HG03139 (cell line): ENCODE results near the gene USP24.

Experiments
- ATAC-seq: cut with Tn5 transposase; IDR thresholded peaks from one replicate; pipeline ENCODE4 v1.9.1; 2021; ENCODE audit not compliant: unreplicated experiment

Gene USP24, protein sequence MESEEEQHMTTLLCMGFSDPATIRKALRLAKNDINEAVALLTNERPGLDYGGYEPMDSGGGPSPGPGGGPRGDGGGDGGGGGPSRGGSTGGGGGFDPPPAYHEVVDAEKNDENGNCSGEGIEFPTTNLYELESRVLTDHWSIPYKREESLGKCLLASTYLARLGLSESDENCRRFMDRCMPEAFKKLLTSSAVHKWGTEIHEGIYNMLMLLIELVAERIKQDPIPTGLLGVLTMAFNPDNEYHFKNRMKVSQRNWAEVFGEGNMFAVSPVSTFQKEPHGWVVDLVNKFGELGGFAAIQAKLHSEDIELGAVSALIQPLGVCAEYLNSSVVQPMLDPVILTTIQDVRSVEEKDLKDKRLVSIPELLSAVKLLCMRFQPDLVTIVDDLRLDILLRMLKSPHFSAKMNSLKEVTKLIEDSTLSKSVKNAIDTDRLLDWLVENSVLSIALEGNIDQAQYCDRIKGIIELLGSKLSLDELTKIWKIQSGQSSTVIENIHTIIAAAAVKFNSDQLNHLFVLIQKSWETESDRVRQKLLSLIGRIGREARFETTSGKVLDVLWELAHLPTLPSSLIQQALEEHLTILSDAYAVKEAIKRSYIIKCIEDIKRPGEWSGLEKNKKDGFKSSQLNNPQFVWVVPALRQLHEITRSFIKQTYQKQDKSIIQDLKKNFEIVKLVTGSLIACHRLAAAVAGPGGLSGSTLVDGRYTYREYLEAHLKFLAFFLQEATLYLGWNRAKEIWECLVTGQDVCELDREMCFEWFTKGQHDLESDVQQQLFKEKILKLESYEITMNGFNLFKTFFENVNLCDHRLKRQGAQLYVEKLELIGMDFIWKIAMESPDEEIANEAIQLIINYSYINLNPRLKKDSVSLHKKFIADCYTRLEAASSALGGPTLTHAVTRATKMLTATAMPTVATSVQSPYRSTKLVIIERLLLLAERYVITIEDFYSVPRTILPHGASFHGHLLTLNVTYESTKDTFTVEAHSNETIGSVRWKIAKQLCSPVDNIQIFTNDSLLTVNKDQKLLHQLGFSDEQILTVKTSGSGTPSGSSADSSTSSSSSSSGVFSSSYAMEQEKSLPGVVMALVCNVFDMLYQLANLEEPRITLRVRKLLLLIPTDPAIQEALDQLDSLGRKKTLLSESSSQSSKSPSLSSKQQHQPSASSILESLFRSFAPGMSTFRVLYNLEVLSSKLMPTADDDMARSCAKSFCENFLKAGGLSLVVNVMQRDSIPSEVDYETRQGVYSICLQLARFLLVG (N-terminal part only)

DNA sequence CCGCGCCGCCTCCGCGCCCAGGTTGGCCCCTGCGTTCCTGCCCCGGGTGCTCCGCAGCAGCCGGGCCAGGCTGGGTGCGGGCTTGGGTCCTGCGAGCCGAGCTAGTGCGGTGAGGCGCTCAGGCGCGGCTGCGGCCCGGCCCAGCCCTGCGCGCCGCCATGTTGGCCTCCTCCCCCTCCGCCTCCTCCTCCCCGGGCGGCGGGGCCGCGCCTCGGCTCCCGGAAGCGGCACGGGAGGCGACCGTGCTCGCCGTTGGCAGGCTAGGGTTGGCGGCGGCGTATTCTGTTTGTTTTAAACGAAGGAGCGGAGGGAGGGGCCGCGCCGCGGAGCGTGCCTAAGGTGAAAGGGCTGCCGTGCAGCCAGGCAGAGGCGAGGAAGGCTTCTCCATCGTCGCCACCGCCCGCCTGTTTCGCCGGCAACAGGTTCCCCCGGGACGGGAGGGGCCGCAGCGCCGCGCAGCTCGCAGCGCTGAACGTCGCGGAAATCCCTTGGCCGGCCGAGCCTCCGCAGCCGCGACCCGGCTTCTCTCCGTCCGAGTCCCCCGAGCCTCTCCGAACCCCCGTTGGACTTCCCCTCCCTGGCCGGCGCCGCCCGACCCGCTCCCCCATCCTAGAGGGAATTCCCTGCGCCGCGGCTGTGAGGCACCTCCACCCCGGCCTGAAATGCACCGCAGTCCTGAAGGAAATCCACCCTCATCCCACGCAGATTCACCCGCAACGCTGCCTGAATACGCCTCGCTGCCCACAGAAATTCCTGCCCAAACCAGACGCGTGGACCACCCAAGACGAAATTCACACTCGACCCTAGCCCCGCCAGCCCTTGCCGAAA is at the start of gene USP24:
Gene USP24, minus strand, starts transcription at position 171 of the 828 bp plus-strand sequence. CDS start 251 bp downstream, outside the sequence.
- peak; percentile 67 for ATAC-seq

DNA sequence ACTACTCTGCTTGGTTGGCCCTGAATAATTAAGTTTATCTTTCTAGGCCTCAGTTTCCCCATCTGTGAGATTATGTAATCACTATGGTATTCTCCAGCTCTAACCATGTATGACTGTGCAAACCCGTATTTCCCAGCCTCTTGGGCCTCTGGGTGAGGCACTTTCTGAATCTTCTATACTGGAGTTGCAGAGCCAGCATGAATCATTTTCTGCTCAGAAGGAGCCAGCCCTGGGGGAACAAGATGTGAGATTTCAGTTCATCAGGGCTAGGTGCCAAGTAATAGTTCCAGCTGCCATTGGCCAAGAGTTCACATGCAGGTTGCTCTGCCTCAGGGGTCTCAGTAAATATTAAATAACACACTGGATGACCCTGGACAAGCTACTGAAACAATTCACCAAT is 47.7 kb upstream of the USP24 start:
- ATAC-seq = no peak

DNA sequence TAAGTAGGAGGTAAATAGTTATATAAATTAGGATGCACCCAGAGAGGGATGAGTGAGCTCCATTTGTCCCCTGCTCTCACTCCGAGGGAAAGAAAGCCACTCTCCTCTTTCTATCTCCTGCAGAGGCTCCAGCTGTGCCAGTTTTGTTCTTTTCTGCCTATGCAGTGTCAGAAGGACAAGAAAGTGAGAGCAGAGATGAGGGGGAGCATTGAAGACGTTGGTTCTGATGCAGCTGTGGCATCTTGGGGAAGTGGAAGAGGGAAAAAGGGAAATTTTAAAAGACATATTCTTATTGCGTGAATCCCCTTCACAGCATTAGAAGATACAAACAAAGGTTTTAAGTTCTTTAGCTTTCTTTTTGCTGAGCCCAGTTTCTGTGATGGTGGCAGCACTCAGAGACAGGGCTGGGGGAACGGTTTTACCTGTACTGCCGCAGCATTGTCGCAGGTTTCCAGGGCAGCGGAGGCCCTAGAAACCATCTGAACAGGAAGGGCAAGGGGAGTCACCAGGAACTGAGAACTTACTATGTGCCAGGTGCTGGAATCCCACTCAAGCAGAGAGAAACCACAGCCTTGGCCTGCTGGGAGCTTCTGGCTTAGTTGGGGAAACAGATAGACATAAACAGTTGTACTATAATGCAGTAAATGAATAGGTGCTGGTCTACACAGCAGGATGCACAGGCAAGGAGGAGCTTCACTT is 44.9 kb upstream of the USP24 start:
- ATAC-seq = peak; percentile 48

DNA sequence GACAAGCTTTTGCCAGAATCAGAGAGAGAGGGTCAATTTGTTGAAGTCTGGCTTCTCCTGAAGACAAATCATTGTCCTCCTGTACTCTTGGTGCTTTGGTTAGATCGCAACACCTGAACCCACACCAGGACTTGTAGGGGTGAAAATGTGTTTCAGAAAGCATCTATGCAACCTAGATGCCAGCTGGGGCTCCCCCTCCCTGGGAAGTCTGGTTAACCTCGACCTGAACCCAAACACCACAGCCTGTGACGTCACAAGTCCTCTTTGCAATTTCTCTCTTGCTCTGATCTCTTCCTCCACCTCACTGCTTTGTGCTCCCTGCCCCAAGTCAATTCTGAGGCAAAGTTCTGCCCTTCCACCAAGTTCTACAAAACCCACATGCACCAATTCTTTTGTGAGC is 42.8 kb upstream of the USP24 start:
- ATAC-seq = peak; percentile 46

DNA sequence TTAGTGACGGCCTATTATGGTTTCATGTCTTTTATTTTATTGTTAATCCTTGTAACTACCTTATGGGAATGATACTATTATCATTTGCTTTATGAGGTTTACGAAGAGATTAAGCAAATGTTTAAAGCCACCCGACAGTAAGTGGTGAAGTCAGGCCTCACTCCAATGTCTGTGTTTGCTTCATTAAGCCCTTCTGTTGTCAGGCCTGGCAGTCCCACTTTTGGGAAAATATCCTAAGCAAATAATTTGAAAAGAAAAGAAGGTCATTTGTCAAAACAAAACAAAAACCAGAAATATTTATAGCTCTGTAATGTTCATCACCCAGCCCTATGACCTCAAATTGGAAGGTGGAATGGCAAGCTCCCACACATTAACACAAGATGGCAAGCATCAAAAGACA is 40.7 kb upstream of the USP24 start:
- ATAC-seq = no peak

DNA sequence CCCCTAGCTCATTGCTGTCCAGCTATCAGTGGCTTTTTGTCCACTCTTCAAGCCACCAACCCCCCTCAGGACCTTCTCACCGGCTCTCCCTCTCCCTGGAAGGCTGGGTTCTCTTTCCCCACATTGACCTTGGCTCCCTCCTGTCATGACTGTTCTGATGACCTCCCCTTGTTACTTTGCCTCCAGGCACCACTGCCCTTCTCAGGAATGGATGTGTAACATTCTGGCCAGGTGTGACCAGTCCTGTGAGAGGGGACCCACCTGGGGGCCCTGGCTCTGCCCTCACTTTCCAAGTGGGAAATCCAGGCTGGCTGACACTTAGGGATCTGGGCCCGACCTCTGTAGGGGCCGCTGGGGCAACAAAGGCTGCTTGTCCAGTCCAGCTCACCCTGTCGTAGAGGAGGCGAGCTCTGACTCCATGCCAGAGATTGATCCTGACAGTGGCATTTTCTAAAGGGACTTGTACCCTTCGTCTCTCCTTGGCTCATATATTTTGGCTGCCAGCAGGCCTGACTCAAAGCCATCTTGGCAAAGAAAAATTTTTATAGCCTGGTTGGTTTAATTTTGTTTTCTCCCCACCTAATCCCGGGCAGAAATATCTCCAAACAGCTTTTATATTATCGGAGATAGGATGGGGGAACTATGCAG is 37.9 kb upstream of the USP24 start:
- ATAC-seq = no peak

DNA sequence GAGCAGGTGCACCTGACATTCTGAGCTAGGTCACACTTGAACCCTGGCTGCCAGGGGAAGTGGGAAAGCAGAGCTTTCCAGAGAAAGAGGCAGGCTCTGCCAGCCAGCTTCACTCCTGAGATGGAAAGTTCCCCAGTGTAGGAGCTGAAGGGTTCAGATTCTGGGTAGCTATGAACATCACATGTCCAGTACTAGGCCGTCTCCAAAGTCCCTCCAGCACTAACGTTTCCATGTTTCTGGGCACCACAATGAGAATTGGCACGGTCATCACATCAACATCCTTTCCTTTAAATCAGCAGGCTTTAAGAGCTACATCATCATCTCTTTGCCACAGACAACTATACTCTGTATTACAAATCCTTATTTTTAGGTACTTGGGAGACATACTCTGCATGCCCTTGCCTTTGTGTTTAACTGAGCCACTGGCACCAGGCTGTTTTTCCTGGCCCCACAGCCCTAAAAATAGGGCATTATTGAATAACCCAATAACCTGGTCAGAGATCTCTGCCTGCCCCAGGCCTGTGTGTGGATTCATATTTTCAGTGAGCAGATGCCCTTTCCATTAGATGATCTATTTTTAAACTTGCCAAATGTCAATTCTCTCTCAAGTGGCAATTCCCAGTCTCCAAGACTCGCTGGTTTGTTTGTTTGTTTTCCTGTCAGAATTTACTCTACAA is 35.4 kb upstream of the USP24 start:
- no peak for ATAC-seq

DNA sequence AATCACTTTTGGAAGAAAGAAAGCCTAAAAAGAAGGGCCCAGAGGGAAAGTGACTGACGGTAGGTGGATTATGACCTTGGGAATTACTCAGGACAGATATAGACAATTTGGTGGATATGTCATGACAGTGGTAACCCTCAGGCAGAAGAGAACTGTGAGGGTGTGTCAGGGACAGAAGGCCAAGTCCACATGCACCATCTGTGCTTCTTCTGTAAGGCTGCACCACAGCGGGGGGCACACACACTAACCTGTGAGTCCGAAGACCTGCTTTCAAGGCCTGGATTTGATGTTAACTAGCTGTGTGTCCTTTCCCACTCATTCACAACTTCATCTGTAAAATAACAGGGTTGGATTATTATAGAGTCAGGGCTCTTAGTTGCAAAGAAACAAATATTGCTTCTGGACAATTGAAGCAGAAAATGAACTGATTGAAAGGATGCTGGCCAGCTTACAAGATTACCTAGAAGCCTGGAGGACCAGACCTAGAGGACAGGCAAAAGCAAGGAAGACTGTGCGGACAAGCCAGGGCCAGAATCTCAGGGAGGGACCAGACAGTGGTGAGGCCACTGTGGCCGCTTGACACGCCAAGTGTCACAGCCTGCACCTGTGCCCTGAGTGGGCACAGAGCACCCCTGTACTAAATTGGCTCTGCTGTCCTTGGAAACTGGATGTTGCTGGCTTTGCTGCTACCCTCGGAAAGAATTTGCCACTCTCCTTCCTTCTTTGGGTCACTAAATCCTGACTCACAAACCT is 34.7 kb upstream of the USP24 start:
- no peak for ATAC-seq

DNA sequence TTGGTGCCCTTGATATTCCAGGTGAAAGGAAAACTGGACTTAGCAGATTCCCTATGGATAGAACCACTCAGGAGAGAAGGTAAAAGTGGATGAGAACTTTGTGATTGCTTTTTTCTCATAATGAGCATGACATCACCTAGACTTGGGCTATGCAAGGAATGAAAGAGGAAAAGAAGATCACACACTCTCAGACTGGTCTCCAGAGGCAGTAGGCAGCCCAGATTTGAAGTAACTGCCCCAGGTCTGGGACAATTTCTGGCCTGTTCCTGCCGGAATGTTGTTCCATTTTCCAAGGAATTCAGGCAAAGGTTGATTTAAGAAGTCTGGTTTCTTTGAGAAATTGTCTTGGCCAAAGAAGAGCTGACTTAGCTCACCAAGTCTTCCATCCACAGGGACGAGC is 31.7 kb upstream of the USP24 start:
- ATAC-seq = no peak

DNA sequence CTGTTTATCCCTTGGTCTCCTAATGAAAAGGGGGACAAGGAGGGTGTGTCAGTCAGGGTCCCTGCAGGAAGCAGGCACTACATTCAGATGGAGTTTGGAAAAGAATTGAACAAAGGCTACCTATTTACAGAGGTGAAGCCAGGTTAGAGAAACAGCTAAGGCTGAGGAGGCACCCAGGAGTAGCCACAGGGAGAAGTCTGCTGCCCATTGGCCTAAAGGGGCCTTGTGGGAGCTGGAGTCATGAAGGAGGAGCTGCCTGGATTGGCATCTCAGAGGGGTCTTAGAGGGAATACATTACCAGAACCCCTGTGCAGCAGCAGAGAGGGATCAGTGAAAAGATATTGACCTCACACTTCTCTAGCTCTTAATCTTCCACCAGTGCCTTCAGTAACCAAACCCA is 31.2 kb upstream of the USP24 start:
- no peak for ATAC-seq

DNA sequence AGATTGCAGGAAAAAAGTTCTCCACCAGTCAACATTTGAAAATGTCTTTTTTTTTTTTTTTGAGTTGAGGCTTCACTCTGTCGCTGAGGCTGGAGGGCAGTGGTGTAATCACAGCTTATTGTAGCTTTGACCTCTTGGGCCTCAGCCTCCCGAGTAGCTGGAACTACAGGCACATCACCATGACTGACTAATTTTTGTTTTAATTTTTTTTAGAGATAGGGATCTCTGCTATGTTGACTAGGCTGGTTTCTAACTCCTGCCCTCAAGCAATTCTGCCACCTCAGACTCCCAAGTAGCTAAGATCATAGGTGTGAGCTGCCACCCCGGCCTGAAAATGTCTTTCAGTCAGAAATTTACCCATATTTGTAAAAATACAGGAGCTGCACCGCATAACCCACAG is 30.6 kb upstream of the USP24 start:
- no peak for ATAC-seq

DNA sequence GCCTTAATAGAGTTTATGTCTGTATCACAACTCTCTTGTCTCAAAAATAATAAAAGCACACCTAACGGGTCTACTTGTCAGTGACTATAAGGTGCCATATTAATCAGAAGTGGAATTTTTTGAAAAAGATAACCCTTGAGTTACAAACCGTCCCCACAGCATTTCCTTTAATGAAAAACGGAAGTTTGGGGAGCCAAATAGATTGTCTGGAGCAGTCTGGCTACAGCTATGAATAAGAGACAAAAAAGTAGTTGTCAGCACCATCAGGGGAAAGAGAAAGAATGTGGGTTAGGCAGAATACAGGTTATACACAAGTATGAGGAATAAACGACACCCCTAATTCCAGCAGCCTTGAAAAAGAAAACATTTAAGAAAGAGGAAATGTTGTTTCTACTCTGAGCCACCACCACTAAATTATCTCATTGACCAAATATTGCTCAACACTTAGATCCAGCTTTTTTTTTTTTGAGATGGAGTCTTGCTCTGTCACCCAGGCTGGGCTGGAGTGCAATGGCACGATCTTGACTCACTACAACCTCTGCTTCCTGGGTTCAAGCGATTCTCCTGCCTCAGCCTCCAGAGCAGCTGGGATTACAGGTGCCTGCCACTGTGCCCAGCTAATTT is 29.4 kb upstream of the USP24 start:
- ATAC-seq = no peak

DNA sequence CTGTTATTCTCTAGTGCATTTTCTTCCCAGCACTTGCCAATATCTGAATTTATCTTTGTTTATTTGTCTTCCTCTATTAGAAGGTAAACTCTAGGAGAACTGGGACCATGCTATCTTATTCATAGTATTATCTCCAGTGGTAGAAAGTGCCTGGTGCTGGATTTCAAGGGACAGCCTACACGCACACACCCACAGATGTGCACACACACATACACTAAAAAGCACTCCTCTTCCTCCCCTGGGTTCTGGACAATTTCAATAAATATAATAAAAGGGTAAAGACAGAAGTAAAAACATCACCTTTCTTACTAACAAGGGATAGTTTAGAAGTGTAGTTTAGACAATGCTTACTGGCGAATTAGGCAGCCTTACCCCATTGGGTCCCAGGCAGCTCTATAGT is 28.5 kb upstream of the USP24 start:
- ATAC-seq = no peak

DNA sequence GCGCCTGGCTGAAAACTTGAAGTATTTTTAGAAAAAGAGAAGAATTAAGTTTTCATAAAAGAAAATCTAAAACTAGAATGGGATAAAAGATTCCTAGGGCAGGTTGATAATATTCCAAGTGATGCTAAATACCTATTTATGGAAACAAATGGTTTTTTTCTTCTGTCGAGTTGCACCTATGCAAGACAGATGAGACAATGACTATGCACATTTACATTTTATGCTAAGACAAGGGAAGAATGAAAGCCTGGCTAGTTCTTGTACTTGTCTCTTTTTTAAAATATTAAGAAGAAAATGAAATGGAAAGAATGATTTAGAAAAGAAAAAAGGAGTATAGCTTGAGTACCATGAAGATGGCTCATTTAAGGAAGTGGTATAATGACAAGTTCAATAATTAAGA is 24.4 kb upstream of the USP24 start:
- ATAC-seq = no peak

DNA sequence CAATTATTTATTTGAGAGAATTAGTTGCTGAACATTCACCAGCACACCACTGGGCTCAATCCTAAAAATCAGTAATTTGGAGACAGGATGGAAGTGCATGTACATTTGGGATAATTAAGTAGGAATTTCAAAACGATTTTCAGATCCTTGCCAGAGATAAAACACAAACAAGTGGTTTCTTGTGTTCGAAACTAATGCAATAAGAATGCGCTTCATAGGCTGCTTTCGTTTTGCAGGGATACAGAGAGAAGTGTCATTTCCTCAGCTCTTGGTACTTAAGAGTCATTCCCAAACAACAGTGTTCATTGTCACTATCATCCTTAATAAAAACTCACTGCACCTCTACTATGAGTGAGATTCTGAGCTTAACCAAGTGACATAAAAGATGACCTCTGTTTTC is 20.6 kb upstream of the USP24 start:
- ATAC-seq = no peak

DNA sequence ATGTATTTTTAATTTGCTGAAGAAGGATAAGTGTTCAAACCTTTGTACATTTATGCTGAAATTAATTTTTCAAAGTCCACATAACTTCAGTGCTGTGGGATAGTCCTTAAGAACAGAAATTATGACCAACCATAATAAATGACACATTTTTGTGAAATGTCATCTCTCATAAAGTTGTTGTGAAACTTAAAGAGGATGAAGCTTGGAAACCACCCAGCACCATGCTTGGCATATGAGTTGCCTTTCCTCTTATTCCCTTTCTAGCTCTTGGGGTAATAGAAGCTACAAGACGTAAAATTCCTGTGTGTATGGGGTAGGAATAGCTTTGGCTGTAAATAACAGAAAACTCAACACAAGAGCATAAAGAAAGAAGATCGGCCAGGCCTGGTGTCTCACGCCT is 18.9 kb upstream of the USP24 start:
- no peak for ATAC-seq

DNA sequence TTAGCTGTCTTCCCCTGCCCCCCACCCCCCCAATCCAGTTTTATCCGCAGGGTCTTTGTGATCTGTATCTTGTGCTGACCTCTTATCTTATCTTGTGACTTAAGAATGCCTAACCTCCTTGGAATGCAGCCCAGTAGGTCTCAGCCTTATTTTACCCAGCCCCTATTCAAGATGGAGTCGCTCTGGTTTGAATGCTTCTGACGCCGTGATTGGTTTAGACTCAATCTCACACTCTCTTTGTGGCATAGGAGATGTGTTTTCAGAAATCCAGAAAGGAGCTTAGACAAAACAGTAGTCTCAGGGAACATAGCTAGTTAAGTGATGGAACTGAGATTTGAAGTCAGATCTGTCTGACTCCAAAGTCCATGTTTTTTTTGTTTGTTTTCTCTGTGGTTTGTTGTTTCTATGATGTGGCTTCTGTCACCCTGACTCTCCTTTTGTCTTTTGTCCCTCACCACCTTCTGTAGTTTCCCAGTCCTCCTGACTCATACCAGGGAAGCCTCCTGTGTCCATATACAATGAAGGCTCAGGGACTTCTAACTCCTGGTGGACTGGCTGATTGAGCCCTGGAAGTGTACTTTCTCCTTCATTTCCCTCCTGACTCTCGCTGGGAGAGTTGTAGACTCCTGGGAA is 18.1 kb upstream of the USP24 start:
- no peak for ATAC-seq
